Esophagus squamous epithelium (tissue), 5 donors: ENCODE measurements around the gene TMEM35B. TPM values are rescaled to one million over a fixed set of nuclear protein-coding genes. Genes with fewer than 3 reads are reported as not detected.

Experiments
- DNase-seq: peaks from one replicate; lab custom pipeline; 2025; lab: John Stamatoyannopoulos, UW
- H3K27ac ChIP-seq, 4 donors: fragments of 200-600 bp; sonication (generic); one replicate each; pipeline ENCODE4 v1.5.1; 2016 to 2019; ENCODE audit warnings: mild to moderate bottlenecking in 1 of 4
- H3K27me3 ChIP-seq, 4 donors: fragments of 200-600 bp; sonication (generic); 1 replicate in 3 of 4; 2 replicates in 1 of 4; pipeline versions ENCODE4 v1.5.1 to v1.6.0; 2017 to 2021; ENCODE audit warnings: antibody characterized with exemption in 1 of 4
- H3K36me3 ChIP-seq, 3 donors: fragments of 200-600 bp; sonication (generic); one replicate each; pipeline ENCODE4 v1.5.1; 2016 to 2019
- H3K4me1 ChIP-seq, 3 donors: fragments of 200-600 bp; sonication (generic); one replicate each; pipeline ENCODE4 v1.5.1; 2017 to 2019
- H3K4me3 ChIP-seq, 4 donors: fragments of 200-600 bp; sonication (generic); 1 replicate in 3 of 4; 2 replicates in 1 of 4; pipeline ENCODE4 v1.5.1; 2016 to 2019; ENCODE audit warnings: mild to moderate bottlenecking in 2 of 4, moderate library complexity in 1 of 4
- H3K9me3 ChIP-seq, 3 donors: fragments of 200-600 bp; sonication (generic); one replicate each; pipeline ENCODE4 v1.5.1; 2016 to 2019
- POLR2A ChIP-seq, 4 donors: fragments of 450-650 bp; IDR thresholded peaks; one replicate each; pipeline ENCODE4 v1.6.1; 2017; ENCODE audit warnings: antibody characterized with exemption in 4 of 4, mild to moderate bottlenecking in 4 of 4, moderate library complexity in 3 of 4
- WGBS, 2 donors: methylation state at CpG; one replicate each; pipeline ENCODE4 v1.1.5; 2018; 5-methylcytosine and 5-hydroxymethylcytosine counted together
- intact Hi-C: fragments of 100-400 bp; cut with DNase I; formaldehyde crosslinking; loops from one replicate; pipeline ENCODE4 v1.15.0; 2022
- total RNA-seq, 4 donors: library from RNA; depleted of rRNA; stranded (reverse); fragments of >200 nt; gene quantifications; one replicate each; pipeline ENCODE4 v1.1.0, GENCODE V29; 2016
- TF ChIP-seq, protein P1 (sequence below), 6 experiments: fragments of 450-650 bp in 4 of 6; fragments of 200-600 bp in 2 of 6; sonication (generic) in 2 of 6; IDR thresholded peaks; one replicate each; pipeline ENCODE4 v1.5.1; 2016 to 2019; ENCODE audit warnings: antibody characterized with exemption in 6 of 6, mild to moderate bottlenecking in 4 of 6, moderate library complexity in 4 of 6
- donor health status: DM: yes; HTN: yes; CAD: no.

Gene TMEM35B
- total RNA-seq, 4 donors from 2014 or later, result 3.3 to 28.0 (median 16.1) TPM

DNA sequence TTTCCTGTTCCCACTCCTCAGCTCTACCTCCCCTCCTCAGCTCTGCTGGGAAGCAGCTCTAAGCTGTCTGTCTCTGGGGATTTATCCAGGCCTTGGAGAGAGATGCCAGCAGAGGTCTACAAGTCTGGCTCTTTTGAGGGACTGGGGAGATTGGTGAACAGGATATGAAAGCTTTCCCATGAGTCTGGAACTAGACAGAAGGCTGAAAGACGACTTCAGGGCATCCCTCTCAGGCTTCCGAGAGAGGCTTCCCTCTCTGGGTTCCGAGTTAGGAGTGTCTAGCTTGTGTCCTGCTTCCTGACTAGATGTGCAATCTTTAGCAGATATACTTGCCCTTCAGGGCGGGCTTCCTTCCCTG is 733 bp downstream of the TMEM35B start:
- no peaks in the 10 kb centered on the region for H3K9me3 ChIP-seq
- peak overlapping the region; percentile 58 to 88 (median 70) for H3K4me3 ChIP-seq
- DNase-seq, result no peak
- H3K4me1 ChIP-seq, result peaks cover 11 to 35% (median 18%) of the 10 kb centered on the region in 3 donors
- H3K36me3 ChIP-seq, result peaks cover 0 to 36% (median 0%) of the 10 kb centered on the region in 3 donors
- TF ChIP-seq, protein P1, sequence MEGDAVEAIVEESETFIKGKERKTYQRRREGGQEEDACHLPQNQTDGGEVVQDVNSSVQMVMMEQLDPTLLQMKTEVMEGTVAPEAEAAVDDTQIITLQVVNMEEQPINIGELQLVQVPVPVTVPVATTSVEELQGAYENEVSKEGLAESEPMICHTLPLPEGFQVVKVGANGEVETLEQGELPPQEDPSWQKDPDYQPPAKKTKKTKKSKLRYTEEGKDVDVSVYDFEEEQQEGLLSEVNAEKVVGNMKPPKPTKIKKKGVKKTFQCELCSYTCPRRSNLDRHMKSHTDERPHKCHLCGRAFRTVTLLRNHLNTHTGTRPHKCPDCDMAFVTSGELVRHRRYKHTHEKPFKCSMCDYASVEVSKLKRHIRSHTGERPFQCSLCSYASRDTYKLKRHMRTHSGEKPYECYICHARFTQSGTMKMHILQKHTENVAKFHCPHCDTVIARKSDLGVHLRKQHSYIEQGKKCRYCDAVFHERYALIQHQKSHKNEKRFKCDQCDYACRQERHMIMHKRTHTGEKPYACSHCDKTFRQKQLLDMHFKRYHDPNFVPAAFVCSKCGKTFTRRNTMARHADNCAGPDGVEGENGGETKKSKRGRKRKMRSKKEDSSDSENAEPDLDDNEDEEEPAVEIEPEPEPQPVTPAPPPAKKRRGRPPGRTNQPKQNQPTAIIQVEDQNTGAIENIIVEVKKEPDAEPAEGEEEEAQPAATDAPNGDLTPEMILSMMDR (IDR thresholded peaks at IDR 0.05), result no peak
- TF ChIP-seq POLR2A (IDR thresholded peaks at IDR 0.05), result no peak
- WGBS, 2 donors, result 0 to 5% methylated on average over 1 to 4 of the region's 4 CpGs
- intact Hi-C loops, result no loop called here
- H3K27ac ChIP-seq, result peak overlapping the region; percentile 83 to 94 (median 90)
- no peaks in the 10 kb centered on the region for H3K27me3 ChIP-seq

DNA sequence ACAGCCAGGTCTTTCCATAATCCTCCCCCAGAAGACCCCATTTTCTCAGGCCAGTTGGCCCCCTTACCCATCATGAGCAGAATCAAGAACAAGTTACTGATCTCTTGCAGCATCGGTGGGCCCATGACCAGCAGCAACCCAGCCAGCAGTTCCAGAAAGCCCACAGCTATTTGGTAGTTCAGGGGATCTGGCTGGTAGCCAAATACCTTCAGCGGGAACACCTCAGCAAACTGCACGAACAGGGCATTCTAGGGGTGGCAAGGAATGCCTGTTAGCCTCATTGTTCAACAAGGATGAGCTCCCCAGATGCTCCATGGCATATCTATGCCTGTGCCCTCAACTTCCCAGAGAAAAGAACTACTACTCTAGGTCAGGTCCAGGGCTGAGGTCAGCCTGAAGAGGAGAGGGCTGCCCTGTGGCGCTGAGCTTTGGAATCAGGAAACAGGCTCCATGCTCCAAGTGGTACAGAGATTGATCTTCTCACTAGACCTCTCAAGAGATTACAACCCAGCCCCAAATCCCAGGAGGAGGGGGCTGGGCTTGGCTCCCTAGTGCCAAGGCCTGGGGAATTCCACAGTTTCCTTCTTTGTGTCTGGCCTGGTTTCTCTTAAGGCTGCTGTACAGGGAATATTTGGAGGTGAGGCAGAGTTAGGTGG is 1.3 kb downstream of the TMEM35B start:
- Histone ChIP-seq H3K9me3 (no peaks in the 10 kb centered on the region), H3K4me1 (peaks cover 11 to 35% (median 18%) of the 10 kb centered on the region in 3 donors), H3K36me3 (peaks cover 0 to 35% (median 0%) of the 10 kb centered on the region in 3 donors), H3K27me3 (no peaks in the 10 kb centered on the region), H3K4me3 (peak overlapping the region in 3 of 4 donors; percentile 65 to 88 (median 74)), H3K27ac (peak overlapping the region; percentile 83 to 94 (median 90))
- WGBS, 2 donors, result 45 to 74% methylated on average over 3 of the region's 4 CpGs
- no peak for DNase-seq
- no peak for TF ChIP-seq POLR2A (IDR thresholded peaks at IDR 0.05)
- TF ChIP-seq, protein P1 (IDR thresholded peaks at IDR 0.05), result no peak
- intact Hi-C loops, result no loop called here

DNA sequence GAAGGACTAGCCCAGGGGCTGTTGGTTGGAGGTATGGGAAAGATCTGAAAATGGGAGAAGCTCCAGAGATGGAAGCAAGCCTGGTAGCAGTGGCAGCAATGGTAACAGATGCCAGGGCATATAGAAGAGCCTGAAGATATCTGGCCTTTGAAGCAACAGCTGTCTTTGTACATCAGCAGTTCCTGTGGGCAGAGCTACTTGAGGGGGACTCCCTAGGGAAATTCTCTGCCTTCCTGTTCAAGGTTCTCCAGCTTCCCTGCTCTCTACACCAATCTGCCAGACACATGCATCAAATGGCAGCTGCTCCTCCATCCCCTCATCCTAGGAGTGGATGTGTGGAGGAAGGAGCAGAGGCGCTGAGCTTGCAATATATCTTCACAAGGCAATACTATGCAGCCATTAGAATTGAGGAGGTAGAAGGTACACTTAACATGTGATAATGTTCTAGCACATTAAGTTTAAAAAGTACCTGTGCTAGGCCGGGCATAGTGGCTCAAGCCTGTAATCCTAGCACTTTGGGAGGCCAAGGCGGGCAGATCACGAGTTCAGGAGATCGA is 2.2 kb downstream of the TMEM35B start:
- Histone ChIP-seq H3K27ac (no peak overlapping the region), H3K36me3 (peaks cover 0 to 25% (median 0%) of the 10 kb centered on the region in 3 donors), H3K9me3 (no peaks in the 10 kb centered on the region), H3K27me3 (no peaks in the 10 kb centered on the region), H3K4me1 (peaks cover 11 to 35% (median 18%) of the 10 kb centered on the region in 3 donors), H3K4me3 (no peak overlapping the region)
- intact Hi-C loops, result no loop called here
- TF ChIP-seq, protein P1 (IDR thresholded peaks at IDR 0.05), result no peak
- no peak for TF ChIP-seq POLR2A (IDR thresholded peaks at IDR 0.05)
- 96 to 97% methylated on average over 5 of the region's 5 CpGs for WGBS, 2 donors
- DNase-seq, result no peak

DNA sequence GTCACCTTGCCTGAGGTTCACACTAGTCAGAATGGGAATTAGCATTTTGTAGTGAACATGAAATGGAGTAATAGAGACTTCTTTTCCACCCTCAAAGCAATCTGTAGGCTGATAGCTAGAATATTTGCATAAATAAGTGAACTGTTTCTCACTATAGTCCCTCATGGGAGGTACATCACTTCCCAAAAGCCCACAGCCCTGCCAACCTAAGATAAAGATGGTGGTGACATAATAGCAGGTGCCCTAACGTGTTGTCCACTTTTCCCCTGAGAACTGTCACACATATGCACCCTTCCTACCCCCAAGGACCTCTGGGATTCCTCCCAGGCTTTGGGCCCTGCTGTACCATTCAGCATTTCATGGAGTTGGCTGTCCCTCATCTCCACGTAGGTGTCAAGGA is 4.4 kb downstream of the TMEM35B start:
- Histone ChIP-seq H3K9me3 (no peaks in the 10 kb centered on the region), H3K4me3 (no peak overlapping the region), H3K27ac (no peak overlapping the region), H3K4me1 (peaks cover 11 to 26% (median 13%) of the 10 kb centered on the region in 3 donors), H3K36me3 (peaks cover 0 to 31% (median 0%) of the 10 kb centered on the region in 3 donors), H3K27me3 (no peaks in the 10 kb centered on the region)
- intact Hi-C loops, result no loop called here
- TF ChIP-seq POLR2A (IDR thresholded peaks at IDR 0.05), result no peak
- TF ChIP-seq, protein P1 (IDR thresholded peaks at IDR 0.05), result no peak
- WGBS, 2 donors, result 73 to 91% methylated on average over 1 to 2 of the region's 2 CpGs
- no peak for DNase-seq

DNA sequence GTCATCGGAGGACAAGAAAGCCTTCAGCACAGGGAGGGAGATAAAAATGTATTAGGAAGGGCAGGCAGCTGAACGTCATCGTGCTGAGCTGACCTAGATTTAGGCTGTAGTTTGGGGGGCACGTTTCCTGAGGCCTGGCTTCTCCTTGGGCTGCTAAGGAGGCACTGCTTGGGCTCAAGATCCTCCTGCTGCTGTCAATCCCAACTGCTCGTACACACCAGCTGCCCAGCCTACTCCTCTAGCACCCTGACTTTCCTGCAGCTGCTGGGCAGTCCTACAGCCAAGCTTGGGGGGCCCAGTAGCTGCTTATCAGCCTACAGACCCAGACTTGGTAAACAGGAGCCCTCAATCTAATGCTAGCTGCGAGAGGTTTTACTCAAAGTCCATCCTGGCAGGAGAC is 6.2 kb downstream of the TMEM35B start:
- WGBS, 2 donors, result 63 to 73% methylated on average over 3 to 4 of the region's 6 CpGs

More for the DNA sequence above, 6.2 kb downstream of the TMEM35B start:
- no peaks in the 10 kb centered on the region for H3K27me3 ChIP-seq
- intact Hi-C loops, result no loop called here
- TF ChIP-seq, protein P1 (IDR thresholded peaks at IDR 0.05), result no peak
- TF ChIP-seq POLR2A (IDR thresholded peaks at IDR 0.05), result no peak
- H3K9me3 ChIP-seq, result no peaks in the 10 kb centered on the region
- no peak overlapping the region for H3K4me3 ChIP-seq
- H3K27ac ChIP-seq, result no peak overlapping the region
- H3K4me1 ChIP-seq, result peaks cover 3 to 13% (median 8%) of the 10 kb centered on the region in 3 donors
- no peak for DNase-seq
- peaks cover 0 to 31% (median 0%) of the 10 kb centered on the region in 3 donors for H3K36me3 ChIP-seq
